ENCODE measurements around the gene TFE3.

TFE3 gene

DNA sequence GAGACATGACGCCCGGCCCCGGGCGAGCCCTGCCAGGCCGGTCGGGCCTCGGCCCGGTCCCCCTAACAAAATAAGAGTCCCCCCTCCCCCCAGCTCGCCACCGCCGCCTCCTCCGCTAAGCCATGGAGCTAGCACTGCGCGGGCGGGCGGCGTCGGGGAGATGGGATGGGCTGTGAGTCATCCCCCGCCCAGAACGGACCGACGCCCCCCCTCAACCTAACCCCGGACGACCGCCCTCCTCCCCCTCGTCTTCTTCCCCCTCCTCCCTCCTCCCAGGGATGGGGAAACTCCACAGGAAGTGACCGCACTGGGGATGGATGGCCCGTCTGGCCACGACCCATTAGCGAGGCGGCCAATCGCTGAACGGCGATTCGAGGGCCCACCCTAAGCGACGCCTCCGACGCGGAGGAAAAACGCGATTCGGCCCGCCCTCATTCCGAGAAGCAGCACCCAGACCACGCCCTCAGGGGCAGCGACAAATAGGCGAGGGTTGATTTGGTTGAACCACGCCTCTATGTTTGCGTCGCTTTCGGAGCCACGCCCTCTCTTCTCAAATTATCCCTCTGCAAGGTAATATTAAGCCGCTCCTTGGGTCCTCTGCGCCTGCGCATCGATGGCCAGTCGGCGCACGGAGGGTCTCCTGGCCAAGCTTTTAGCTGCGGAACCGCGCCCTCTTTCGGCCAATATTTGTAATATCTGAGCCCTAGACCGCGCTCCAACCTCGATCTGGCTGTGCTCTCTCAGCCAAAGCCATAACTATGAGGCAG, at the start of gene TFE3:
TFE3 (minus strand) TSS at position 138 of the 767 bp plus-strand sequence; CDS start at position 7, 131 bp downstream.
- DNase-seq: peak; percentile 99

DNA sequence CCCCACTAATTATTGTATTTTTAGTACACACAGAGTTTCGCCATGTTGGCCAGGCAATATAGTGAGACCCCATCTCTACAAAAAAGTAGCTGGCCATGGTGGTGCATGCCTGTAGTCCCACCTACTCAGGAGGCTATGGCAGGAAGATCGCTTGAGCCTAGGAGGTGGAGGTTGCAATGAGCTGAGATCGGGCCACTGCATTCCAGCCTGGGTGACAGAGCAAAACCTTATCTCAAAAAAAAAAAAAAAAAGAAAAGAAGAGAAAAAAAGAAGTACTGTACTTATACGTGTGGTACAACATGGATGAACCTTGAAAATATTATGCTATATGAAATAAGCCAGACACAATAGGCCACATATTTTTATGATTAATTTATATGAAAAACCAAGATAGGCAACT, 46.4 kb upstream of the TFE3 start:
- DNase-seq: no peak

DNA sequence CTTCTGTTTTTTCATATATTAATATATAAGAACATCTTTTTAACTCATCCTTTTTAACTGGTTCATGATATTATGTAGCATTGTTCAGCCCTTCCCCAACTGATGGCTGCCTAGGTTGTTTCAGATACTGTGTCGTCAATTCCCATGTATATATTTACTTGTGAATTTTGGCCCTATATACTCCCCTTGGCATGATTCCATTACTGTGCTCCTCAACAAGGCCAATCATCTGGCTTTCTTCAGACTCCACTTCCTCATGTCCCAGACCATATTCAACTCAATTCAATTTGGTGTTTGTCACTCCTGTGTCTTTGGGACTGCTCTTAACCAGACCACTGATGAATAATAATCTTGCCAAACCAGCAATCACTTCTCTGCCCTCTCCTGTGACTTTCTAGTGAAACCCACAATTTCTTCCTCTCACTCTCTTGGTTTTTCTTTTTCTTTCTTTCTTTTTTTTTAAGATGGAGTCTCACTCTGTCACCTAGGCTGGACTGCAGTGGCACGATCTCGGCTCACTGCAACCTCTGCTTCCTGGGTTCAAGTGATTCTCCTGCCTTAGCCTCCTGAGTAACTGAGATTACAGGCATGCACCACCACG, 39.2 kb upstream of the TFE3 start:
- DNase-seq: no peak

GRCh38 chrX:49079489-49080428, 36.6 kb upstream of the TFE3 start, which contains the start of gene WDR45:
Gene WDR45, minus strand, starts transcription at chrX:49079887. Its CDS starts 1,792 bp downstream, at chrX:49078095.
- DNase-seq: peak; percentile 78

DNA sequence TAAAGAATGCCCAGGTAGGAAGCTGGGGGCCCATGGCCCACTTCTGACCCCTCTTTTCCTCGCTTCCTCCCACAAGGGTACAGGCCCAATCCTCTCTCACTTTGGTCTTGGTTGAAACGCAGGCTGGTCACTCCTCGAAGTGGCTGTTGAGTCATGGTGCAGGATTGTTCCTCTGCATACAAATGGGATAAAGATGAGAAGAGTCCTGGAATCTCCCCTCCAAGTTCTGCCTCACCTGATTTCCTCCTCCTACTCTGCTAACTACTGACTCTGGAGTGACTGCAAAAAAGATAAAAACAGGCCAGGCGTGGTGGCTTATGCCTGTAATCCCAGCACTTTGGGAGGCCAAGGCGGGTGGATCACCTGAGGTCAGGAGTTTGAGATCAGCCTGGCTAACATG, 34.8 kb upstream of the TFE3 start:
- DNase-seq: no peak

GRCh38 chrX:49075347-49075746, 32.2 kb upstream of the TFE3 start:
- no peak for DNase-seq

DNA sequence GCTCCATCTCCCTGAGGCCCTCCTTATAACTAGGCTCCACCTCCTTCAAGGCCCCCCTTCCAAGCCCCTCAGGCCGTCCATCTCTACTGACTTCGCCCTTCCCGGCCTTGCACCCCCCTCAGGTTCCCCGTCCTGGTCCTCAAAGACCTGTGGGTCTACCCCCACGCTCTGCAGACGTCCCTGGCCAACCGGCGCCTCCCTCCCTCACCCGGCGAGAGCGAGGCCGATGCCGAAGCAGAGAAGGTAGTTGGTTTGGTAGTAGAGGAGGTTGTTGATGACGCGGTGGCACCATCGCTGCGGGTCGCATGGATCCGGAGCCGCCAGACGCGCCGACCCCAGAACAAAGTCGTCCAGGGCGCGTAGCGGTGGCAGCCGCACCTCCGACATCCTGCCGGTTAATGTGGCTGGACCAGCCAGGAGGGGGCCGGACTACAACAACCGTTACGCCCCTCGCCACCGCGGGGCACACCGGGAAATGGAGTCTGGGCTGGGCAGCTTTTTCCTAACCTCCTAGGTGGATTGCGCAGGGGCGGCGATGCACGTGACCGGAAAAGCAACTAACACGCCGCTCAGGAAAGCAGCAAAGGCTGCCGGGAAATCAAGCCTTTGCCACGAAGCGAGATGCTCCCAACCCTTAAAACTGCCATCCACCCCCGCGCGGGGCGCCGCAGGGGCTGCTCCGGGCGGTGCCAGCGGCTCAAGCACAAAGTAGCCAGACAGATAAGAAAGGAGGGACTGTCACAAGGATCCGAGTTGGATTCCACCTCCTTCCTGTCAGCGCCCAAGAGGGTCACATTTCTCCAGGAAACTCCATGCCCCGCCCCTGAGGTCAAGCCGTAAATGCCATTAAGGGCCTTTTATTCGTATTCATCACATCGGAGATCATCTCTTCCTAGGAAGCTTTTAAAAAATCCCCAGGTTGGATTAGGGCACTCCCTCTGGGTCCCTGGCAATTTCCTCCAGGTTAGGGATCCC, 30.7 kb upstream of the TFE3 start, which contains the start of gene PRAF2:
PRAF2 (minus strand) TSS at position 402 of the 975 bp plus-strand sequence; CDS start at position 387, 15 bp downstream.
- DNase-seq: peak; percentile 92

GRCh38 chrX:49072712-49073095, 29.5 kb upstream of the TFE3 start:
- DNase-seq: no peak

DNA sequence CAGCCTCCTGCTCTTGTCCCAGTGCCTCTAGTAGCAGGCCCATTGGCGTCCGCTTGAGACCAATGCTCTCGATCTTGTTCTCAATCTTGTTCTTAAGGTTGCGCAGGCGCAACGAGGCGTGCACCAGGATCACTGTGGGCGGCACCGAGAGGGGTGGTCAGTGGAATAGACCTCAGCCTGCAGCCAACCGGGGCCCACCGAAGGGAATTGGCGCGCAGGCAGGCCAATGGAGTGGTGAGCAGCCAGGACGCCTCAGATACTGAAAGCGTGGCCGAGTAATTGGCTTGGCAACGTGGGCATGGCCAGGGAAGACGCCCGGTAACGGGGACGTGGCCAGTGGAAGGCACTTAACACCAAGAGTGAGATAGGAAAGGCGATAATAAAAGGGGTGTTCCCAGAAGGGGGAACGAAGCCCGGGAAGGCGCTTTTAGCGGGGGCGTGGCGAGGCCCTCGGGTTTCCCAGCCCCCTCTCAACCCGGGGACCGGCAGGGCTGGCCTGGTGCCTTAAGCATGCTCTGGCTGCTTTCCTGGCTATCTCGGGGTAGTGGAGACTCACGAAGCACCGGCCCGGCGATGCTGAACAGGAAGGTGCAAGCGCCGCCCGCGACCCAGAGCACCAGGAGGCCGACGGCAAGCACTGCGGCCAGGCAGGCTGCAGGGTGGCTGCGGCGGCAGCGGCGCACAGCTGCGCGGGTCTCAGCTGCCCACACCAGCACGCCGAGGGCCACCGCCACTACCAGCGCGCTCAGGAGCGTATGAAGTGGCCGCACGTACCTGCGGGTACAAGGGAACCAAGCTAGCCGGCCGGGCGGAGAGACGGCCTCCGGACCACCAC, 28.9 kb upstream of the TFE3 start:
- peak; percentile 61 for DNase-seq

DNA sequence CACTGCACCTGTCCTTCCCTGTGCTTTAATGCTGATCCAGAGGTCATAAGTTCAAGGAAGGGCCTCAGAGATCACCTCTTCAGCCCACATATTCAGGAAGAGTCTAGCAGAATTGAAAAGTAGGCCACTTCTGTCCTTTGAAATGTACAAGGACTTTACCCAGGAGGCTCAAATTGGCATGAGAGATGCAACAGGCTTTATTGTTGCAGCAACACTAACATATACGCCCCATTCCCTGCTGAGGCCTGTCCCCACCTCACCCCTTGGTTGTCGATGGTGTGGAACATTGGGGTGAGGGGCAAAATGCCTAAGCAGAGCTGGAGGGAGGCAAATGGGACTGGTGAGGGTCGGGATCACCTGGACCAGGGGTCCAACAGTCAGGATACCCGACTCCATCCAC, 27.8 kb upstream of the TFE3 start:
- DNase-seq: no peak

DNA sequence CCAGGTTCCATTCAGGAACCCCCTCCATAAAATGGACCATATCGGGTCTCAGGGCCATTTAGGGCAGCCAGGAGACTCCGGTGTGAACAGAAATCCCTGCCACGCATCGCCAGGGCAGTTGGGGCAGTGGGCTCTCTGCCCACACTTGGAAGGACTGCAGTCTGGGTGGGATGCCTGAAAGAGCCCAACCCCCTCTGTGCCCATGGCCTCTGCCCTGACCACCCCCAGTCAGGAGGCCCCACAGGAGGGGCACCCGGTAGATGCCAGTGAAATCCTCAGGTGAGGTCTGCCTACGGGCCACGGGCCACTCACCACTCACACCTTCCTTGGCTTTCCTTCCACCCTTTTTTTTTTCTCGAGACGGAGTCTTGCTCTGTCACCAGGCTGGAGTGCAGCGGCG, 25.9 kb upstream of the TFE3 start:
- DNase-seq: no peak

GRCh38 chrX:49067285-49068120, 24.3 kb upstream of the TFE3 start:
- DNase-seq: no peak

DNA sequence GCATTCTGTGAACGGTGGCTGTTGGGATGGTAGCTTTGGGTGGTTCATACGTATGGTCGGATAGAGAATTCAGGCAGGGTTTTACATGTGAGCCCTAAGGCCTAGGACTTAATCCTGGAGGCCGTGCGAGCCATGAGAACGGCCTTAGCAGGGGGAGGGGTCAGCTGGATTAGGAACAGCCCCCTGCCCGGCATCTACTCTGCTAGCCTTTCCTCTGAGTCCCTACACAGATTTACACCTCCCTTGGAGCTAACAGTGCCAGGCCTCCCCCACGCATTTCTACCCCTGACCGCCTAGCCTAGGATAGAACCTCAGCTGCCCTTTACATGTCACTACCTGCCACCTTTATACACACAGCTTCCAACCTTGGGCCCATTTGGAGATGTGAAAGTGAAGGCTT, 23.5 kb upstream of the TFE3 start:
- DNase-seq: no peak

DNA sequence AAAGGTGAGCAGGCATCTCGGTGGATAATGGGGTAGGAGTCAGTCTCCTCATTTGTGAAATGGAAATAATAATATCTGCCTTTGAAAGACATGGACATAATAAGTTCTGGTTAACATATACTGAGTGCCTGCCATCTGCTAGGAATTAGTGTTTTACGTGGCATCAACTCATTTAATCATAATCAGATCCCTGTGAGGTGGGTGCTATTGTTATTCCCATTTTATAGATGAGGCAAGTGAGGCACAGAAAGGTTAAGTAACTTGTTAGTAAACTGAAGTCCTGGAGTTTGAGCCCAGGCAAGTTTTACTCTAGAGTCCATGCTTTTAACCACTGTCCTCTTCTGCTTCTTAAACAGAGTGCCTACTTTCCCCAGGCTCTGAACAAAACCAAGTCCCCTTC, 23.1 kb upstream of the TFE3 start:
- no peak for DNase-seq

- no peak for DNase-seq
Observed at GRCh38 chrX:49064735-49065134, 21.6 kb upstream of the TFE3 start.

GRCh38 chrX:49064303-49064702, 21.1 kb upstream of the TFE3 start:
- DNase-seq: no peak

GRCh38 chrX:49063715-49064114, 20.6 kb upstream of the TFE3 start:
- no peak for DNase-seq

- no peak for DNase-seq
Observed at GRCh38 chrX:49061916-49062315, 18.8 kb upstream of the TFE3 start.

DNA sequence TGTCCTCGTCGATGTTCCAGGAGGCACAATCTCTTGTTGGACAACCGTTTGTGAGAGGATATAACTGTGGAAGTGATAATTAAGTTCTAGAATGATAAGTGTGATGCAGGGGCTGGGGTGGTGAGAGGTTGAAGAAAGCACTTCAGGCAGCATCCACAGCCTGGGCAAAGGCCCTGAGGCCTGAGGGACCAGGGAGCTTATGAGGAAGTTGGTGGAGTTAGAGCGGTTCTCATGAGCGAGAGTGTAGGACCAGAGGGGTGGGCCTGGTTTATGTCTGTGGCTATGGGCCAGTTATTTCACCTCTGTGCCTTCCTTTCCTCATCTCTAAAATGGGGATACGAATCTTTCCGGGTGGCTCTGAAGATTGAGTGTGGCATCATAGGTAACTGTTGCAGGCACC, 18.3 kb upstream of the TFE3 start:
- DNase-seq: no peak

- DNase-seq: no peak
Observed at GRCh38 chrX:49060914-49061313, 17.8 kb upstream of the TFE3 start.

All from fibroblast of skin of right biceps (primary cell).